ENCODE measurements around the gene PAK6. TPM values are rescaled to one million over a fixed set of nuclear protein-coding genes. Genes with fewer than 3 reads are reported as not detected.

Gene PAK6
- total and polyA plus RNA-seq, 9 of the 15 experiments (the other 6 are each of a cell fraction or from before 2014, with no cell fraction given), result 0.03 to 0.74 (median 0.16) TPM; not detected in 2

DNA sequence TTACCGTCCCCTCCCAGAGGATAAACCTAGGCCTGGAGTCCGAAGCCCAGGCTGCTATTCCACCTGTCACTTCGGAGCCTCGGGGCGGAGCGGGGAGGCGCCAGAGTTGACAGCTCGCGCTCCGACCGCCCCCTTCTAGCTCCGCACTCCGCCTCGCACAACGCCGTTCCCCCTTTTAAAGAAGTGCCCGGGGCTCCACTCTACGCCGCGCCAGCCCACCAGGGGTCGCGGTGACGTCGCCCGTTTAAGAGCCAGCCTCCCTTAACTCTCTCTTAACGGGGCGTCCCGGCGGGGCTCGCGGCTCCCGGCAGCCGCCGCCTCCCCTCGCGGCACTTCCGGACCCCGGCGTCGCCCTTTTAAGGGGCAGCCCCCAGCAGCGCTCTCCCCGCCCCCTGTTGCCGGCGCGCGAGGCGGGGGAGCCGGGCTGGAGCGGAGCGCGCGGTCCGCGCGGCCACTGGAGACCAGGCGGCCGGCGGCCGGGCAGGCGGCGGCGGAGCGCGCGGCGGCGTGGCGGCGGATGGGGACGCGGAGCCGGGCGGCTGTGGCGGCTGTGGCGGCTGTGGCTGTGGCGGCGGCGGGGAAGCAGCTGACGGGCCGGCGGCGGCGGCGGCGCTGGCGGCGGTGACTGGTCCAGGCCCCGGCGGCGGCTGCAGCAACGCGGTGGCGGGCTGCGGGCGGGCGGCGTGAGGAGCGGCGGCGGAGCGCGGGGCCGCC, 84.5 kb downstream of the PAK6 start, which contains the start of gene INAFM2 (continued):
- TF ChIP-seq, protein P1, sequence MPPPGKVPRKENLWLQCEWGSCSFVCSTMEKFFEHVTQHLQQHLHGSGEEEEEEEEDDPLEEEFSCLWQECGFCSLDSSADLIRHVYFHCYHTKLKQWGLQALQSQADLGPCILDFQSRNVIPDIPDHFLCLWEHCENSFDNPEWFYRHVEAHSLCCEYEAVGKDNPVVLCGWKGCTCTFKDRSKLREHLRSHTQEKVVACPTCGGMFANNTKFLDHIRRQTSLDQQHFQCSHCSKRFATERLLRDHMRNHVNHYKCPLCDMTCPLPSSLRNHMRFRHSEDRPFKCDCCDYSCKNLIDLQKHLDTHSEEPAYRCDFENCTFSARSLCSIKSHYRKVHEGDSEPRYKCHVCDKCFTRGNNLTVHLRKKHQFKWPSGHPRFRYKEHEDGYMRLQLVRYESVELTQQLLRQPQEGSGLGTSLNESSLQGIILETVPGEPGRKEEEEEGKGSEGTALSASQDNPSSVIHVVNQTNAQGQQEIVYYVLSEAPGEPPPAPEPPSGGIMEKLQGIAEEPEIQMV (tag; conservative IDR thresholded peaks at IDR 0.05; ENCODE audit: low read depth), result no peak
- TF ChIP-seq, protein P2, sequence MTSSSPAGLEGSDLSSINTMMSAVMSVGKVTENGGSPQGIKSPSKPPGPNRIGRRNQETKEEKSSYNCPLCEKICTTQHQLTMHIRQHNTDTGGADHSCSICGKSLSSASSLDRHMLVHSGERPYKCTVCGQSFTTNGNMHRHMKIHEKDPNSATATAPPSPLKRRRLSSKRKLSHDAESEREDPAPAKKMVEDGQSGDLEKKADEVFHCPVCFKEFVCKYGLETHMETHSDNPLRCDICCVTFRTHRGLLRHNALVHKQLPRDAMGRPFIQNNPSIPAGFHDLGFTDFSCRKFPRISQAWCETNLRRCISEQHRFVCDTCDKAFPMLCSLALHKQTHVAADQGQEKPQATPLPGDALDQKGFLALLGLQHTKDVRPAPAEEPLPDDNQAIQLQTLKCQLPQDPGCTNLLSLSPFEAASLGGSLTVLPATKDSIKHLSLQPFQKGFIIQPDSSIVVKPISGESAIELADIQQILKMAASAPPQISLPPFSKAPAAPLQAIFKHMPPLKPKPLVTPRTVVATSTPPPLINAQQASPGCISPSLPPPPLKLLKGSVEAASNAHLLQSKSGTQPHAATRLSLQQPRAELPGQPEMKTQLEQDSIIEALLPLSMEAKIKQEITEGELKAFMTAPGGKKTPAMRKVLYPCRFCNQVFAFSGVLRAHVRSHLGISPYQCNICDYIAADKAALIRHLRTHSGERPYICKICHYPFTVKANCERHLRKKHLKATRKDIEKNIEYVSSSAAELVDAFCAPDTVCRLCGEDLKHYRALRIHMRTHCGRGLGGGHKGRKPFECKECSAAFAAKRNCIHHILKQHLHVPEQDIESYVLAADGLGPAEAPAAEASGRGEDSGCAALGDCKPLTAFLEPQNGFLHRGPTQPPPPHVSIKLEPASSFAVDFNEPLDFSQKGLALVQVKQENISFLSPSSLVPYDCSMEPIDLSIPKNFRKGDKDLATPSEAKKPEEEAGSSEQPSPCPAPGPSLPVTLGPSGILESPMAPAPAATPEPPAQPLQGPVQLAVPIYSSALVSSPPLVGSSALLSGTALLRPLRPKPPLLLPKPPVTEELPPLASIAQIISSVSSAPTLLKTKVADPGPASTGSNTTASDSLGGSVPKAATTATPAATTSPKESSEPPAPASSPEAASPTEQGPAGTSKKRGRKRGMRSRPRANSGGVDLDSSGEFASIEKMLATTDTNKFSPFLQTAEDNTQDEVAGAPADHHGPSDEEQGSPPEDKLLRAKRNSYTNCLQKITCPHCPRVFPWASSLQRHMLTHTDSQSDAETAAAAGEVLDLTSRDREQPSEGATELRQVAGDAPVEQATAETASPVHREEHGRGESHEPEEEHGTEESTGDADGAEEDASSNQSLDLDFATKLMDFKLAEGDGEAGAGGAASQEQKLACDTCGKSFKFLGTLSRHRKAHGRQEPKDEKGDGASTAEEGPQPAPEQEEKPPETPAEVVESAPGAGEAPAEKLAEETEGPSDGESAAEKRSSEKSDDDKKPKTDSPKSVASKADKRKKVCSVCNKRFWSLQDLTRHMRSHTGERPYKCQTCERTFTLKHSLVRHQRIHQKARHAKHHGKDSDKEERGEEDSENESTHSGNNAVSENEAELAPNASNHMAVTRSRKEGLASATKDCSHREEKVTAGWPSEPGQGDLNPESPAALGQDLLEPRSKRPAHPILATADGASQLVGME (CRISPR knock-in tag; IDR thresholded peaks at IDR 0.05), result 0 out of 2 replicates have a peak, but pooled peaks have one; percentile 8
- TF ChIP-seq HMG20A (CRISPR knock-in tag; conservative IDR thresholded peaks at IDR 0.05) (no peak), CTBP1 (IDR thresholded peaks at IDR 0.05; ENCODE audit: borderline replicate concordance) (peak; percentile 98), IFI16 (CRISPR knock-in tag; IDR thresholded peaks at IDR 0.05) (no peak), TAF7 (tag; IDR thresholded peaks at IDR 0.05) (no peak), BDP1 (IDR thresholded peaks at IDR 0.05; ENCODE audit: insufficient read depth, insufficient read length) (no peak)
- TF ChIP-seq, protein P3, sequence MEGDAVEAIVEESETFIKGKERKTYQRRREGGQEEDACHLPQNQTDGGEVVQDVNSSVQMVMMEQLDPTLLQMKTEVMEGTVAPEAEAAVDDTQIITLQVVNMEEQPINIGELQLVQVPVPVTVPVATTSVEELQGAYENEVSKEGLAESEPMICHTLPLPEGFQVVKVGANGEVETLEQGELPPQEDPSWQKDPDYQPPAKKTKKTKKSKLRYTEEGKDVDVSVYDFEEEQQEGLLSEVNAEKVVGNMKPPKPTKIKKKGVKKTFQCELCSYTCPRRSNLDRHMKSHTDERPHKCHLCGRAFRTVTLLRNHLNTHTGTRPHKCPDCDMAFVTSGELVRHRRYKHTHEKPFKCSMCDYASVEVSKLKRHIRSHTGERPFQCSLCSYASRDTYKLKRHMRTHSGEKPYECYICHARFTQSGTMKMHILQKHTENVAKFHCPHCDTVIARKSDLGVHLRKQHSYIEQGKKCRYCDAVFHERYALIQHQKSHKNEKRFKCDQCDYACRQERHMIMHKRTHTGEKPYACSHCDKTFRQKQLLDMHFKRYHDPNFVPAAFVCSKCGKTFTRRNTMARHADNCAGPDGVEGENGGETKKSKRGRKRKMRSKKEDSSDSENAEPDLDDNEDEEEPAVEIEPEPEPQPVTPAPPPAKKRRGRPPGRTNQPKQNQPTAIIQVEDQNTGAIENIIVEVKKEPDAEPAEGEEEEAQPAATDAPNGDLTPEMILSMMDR (IDR thresholded peaks at IDR 0.05 in 2 of 3, conservative IDR thresholded peaks at IDR 0.05 in 1 of 3; ENCODE audit: insufficient read depth in 2 of 3, low read depth in 1 of 3, low read length in 3 of 3), result peak; percentile 54 to 64 (median 57)
- TF ChIP-seq, protein P4, sequence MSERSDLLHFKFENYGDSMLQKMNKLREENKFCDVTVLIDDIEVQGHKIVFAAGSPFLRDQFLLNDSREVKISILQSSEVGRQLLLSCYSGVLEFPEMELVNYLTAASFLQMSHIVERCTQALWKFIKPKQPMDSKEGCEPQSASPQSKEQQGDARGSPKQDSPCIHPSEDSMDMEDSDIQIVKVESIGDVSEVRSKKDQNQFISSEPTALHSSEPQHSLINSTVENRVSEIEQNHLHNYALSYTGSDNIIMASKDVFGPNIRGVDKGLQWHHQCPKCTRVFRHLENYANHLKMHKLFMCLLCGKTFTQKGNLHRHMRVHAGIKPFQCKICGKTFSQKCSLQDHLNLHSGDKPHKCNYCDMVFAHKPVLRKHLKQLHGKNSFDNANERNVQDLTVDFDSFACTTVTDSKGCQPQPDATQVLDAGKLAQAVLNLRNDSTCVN (CRISPR knock-in tag; IDR thresholded peaks at IDR 0.05), result no peak
- TF ChIP-seq, protein P5, sequence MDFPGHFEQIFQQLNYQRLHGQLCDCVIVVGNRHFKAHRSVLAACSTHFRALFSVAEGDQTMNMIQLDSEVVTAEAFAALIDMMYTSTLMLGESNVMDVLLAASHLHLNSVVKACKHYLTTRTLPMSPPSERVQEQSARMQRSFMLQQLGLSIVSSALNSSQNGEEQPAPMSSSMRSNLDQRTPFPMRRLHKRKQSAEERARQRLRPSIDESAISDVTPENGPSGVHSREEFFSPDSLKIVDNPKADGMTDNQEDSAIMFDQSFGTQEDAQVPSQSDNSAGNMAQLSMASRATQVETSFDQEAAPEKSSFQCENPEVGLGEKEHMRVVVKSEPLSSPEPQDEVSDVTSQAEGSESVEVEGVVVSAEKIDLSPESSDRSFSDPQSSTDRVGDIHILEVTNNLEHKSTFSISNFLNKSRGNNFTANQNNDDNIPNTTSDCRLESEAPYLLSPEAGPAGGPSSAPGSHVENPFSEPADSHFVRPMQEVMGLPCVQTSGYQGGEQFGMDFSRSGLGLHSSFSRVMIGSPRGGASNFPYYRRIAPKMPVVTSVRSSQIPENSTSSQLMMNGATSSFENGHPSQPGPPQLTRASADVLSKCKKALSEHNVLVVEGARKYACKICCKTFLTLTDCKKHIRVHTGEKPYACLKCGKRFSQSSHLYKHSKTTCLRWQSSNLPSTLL (IDR thresholded peaks at IDR 0.05), result no peak
- TF ChIP-seq, protein P6, sequence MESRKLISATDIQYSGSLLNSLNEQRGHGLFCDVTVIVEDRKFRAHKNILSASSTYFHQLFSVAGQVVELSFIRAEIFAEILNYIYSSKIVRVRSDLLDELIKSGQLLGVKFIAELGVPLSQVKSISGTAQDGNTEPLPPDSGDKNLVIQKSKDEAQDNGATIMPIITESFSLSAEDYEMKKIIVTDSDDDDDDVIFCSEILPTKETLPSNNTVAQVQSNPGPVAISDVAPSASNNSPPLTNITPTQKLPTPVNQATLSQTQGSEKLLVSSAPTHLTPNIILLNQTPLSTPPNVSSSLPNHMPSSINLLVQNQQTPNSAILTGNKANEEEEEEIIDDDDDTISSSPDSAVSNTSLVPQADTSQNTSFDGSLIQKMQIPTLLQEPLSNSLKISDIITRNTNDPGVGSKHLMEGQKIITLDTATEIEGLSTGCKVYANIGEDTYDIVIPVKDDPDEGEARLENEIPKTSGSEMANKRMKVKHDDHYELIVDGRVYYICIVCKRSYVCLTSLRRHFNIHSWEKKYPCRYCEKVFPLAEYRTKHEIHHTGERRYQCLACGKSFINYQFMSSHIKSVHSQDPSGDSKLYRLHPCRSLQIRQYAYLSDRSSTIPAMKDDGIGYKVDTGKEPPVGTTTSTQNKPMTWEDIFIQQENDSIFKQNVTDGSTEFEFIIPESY (CRISPR knock-in tag; IDR thresholded peaks at IDR 0.05), result peak; percentile 95

All from K562 (cell line).